WERI-Rb-1 (cell line): Measurements from ENCODE around the gene KLHL12.
"Not testable (repeated sequence)": the region's sequence is repeated elsewhere in the genome, so short reads cannot be mapped to it uniquely, and the experiment has no call there.

Experiments used
- DNase-seq: peaks from one replicate; pipeline ENCODE4 v3.0.0-alpha.2; 2020
- H3K27ac ChIP-seq: fragments of 250-450 bp; sonication (Bioruptor Pico); 2 replicates; pipeline ENCODE4 v1.5.1; 2020; ENCODE audit warnings: mild to moderate bottlenecking, moderate library complexity
- H3K27me3 ChIP-seq: fragments of 250-450 bp; sonication (Bioruptor Pico); 2 replicates; pipeline ENCODE4 v1.5.1; 2021; ENCODE audit warnings: mild to moderate bottlenecking, low read depth, moderate library complexity; ENCODE audit not compliant: insufficient read depth, severe bottlenecking
- H3K36me3 ChIP-seq: fragments of 250-450 bp; sonication (Bioruptor Pico); 2 replicates; pipeline ENCODE4 v1.5.1; 2020; ENCODE audit warnings: mild to moderate bottlenecking, moderate library complexity
- H3K4me3 ChIP-seq: 2 replicates; pipeline ENCODE4 v1.5.1; 2011; ENCODE audit warnings: low read depth, mild to moderate bottlenecking, control low read depth, low read length
- H3K9me3 ChIP-seq: fragments of 250-450 bp; sonication (Bioruptor Pico); 2 replicates; pipeline ENCODE4 v1.5.1; 2021; ENCODE audit warnings: mild to moderate bottlenecking, moderate library complexity; ENCODE audit not compliant: severe bottlenecking
- CTCF ChIP-seq: IDR thresholded peaks from 2 replicates; pipeline ENCODE4 v1.5.1; 2011; ENCODE audit warnings: low read depth, mild to moderate bottlenecking, control low read depth, inconsistent platforms, low read length

Gene KLHL12

GRCh38 chr1:202909494-202909893 is 17.5 kb downstream of the KLHL12 start:
- H3K36me3 ChIP-seq, result peaks cover 79% of the 10 kb centered on the region
- no peak for DNase-seq

GRCh38 chr1:202908998-202909397 is 18.0 kb downstream of the KLHL12 start:
- no peaks in the 10 kb centered on the region for H3K27me3 ChIP-seq
- no peak for DNase-seq
- H3K9me3 ChIP-seq, result no peaks in the 10 kb centered on the region
- H3K27ac ChIP-seq, result no peak overlapping the region
- no peak for TF ChIP-seq CTCF
- peaks cover 79% of the 10 kb centered on the region for H3K36me3 ChIP-seq
- H3K4me3 ChIP-seq, result no peak overlapping the region

More at GRCh38 chr1:202909494-202909893, 17.5 kb downstream of the KLHL12 start:
- no peak for TF ChIP-seq CTCF
- H3K27ac ChIP-seq, result no peak overlapping the region
- no peak overlapping the region for H3K4me3 ChIP-seq
- no peaks in the 10 kb centered on the region for H3K27me3 ChIP-seq
- H3K9me3 ChIP-seq, result no peaks in the 10 kb centered on the region

- Histone ChIP-seq H3K9me3 (no peaks in the 10 kb centered on the region), H3K4me3 (no peak overlapping the region), H3K27ac (no peak overlapping the region), H3K36me3 (peaks cover 66% of the 10 kb centered on the region), H3K27me3 (no peaks in the 10 kb centered on the region)
- TF ChIP-seq CTCF, result no peak
- no peak for DNase-seq
Observed at GRCh38 chr1:202905331-202905730, 21.7 kb downstream of the KLHL12 start.

- not testable (repeated sequence) for H3K27me3 ChIP-seq, H3K27ac ChIP-seq, H3K4me3 ChIP-seq, DNase-seq, H3K9me3 ChIP-seq
- peaks cover 61% of the 10 kb centered on the region for H3K36me3 ChIP-seq
Observed at GRCh38 chr1:202903808-202904207, 23.2 kb downstream of the KLHL12 start.

- Histone ChIP-seq H3K9me3 (no peaks in the 10 kb centered on the region), H3K4me3 (no peak overlapping the region), H3K27ac (no peak overlapping the region), H3K27me3 (no peaks in the 10 kb centered on the region), H3K36me3 (peaks cover 53% of the 10 kb centered on the region)
- DNase-seq, result no peak
- TF ChIP-seq CTCF, result no peak
Observed at GRCh38 chr1:202901555-202901954, 25.5 kb downstream of the KLHL12 start.

- H3K4me3 ChIP-seq, result no peak overlapping the region
- peak; percentile 37 for DNase-seq
- no peak overlapping the region for H3K27ac ChIP-seq
- peaks cover 55% of the 10 kb centered on the region for H3K36me3 ChIP-seq
- no peaks in the 10 kb centered on the region for H3K9me3 ChIP-seq
- no peak for TF ChIP-seq CTCF
- H3K27me3 ChIP-seq, result no peaks in the 10 kb centered on the region
Observed at GRCh38 chr1:202892501-202892900, 34.5 kb downstream of the KLHL12 start.
